NCI-H1417 treated with DMSO at 0.1 percent for 48 hours (cell line): ENCODE data around the gene RNF227.

Experiments used
- DNase-seq: peaks from one replicate; lab custom pipeline; 2025; lab: John Stamatoyannopoulos, UW

RNF227 gene

GRCh38 chr17:7930841-7931631 is 14.9 kb upstream of the RNF227 start:
- no peak for DNase-seq

GRCh38 chr17:7929158-7930023 is 13.3 kb upstream of the RNF227 start, which contains the start of gene KCNAB3:
Gene KCNAB3, minus strand, starts transcription at chr17:7929856. Its CDS starts 421 bp downstream, at chr17:7929435.
- no peak for DNase-seq

GRCh38 chr17:7927596-7927995 is 11.5 kb upstream of the RNF227 start:
- DNase-seq = no peak

- no peak for DNase-seq
Observed at GRCh38 chr17:7922845-7923628, 6.9 kb upstream of the RNF227 start.

- no peak for DNase-seq
Observed at GRCh38 chr17:7922269-7922844, 6.3 kb upstream of the RNF227 start.

- no peak for DNase-seq
Observed at GRCh38 chr17:7916808-7917207, 719 bp upstream of the RNF227 start.

GRCh38 chr17:7916385-7916682 is 245 bp upstream of the RNF227 start:
- no peak for DNase-seq

GRCh38 chr17:7915179-7915610 is 894 bp downstream of the RNF227 start:
- no peak for DNase-seq

GRCh38 chr17:7912927-7913524 is 3.1 kb downstream of the RNF227 start:
- DNase-seq = no peak

GRCh38 chr17:7911116-7911515 is 5.0 kb downstream of the RNF227 start:
- DNase-seq = no peak

- no peak for DNase-seq
Observed at GRCh38 chr17:7910711-7911110, 5.4 kb downstream of the RNF227 start.

GRCh38 chr17:7910281-7910680 is 5.8 kb downstream of the RNF227 start:
- no peak for DNase-seq

- no peak for DNase-seq
Observed at GRCh38 chr17:7909089-7909488, 7.0 kb downstream of the RNF227 start.

GRCh38 chr17:7903154-7904103 is 12.7 kb downstream of the RNF227 start:
- no peak for DNase-seq

GRCh38 chr17:7897773-7898172 is 18.3 kb downstream of the RNF227 start:
- no peak for DNase-seq

GRCh38 chr17:7897090-7897489 is 19.0 kb downstream of the RNF227 start:
- DNase-seq = no peak

- DNase-seq = no peak
Observed at GRCh38 chr17:7894866-7895265, 21.2 kb downstream of the RNF227 start.

- DNase-seq = no peak
Observed at GRCh38 chr17:7894226-7894625, 21.9 kb downstream of the RNF227 start.

GRCh38 chr17:7893187-7893880 is 22.8 kb downstream of the RNF227 start:
- DNase-seq = no peak
